ENCODE data around the gene APOC1. TPM values are rescaled to one million over a fixed set of nuclear protein-coding genes. Genes with fewer than 3 reads are reported as not detected.

The APOC1 gene
- total RNA-seq, 1 experiment from 2014 or later: 48.5 TPM

- intact Hi-C loops (cut with micrococcal nuclease; ENCODE audit: unreplicated experiment): no loop called here
- in situ Hi-C loops (cut with HindIII; ENCODE audit: low pct_unique_long_range_greater_than_20kb, low sequenced_read_pairs): no loop called here
Observed at GRCh38 chr19:44907613-44908012, 6.8 kb upstream of the APOC1 start.

GRCh38 chr19:44908074-44908835 is 6.2 kb upstream of the APOC1 start:
- Histone ChIP-seq H3K36me3 (ENCODE audit: control insufficient read depth, insufficient read depth, low read length) (no peaks in the 10 kb centered on the region), H3K27ac (ENCODE audit: low read length) (no peak overlapping the region), H3K27me3 (ENCODE audit: control insufficient read depth, insufficient read depth, low read length) (no peaks in the 10 kb centered on the region), H3K9me3 (ENCODE audit: control insufficient read depth, insufficient read depth, low read depth, low read length) (no peaks in the 10 kb centered on the region), H3K4me3 (ENCODE audit: low read depth in 2 of 2, low read length in 2 of 2) (no peak overlapping the region), H3K4me1 (ENCODE audit: control insufficient read depth, insufficient read depth, low read length) (peaks cover 13% of the 10 kb centered on the region)
- no peak for DNase-seq (ENCODE audit: low read depth, low spot score)
- TF ChIP-seq CTCF (IDR thresholded peaks at IDR 0.05): no peak
- TF ChIP-seq SIN3A (IDR thresholded peaks at IDR 0.05; ENCODE audit: borderline replicate concordance, insufficient read depth, low read depth, low read length): no peak
- TF ChIP-seq POLR2AphosphoS5 (IDR thresholded peaks at IDR 0.05; ENCODE audit: low read depth, low read length): no peak
- no peak for TF ChIP-seq REST (IDR thresholded peaks at IDR 0.05; ENCODE audit: insufficient read depth in 1 of 2, low read depth in 2 of 2, low read length in 1 of 2)
- TF ChIP-seq TCF7L2 (IDR thresholded peaks at IDR 0.05; ENCODE audit: low read depth, low read length): no peak
- ATAC-seq: no peak
- intact Hi-C loops (cut with micrococcal nuclease; ENCODE audit: unreplicated experiment) (no loop called here), in situ Hi-C loops (cut with HindIII; ENCODE audit: low pct_unique_long_range_greater_than_20kb, low sequenced_read_pairs) (no loop called here)
- no TSS peak for BruUV-seq (replicated peaks)
- CTCF ChIA-PET: interaction anchor here (0.5 kb wide), 1 partner anchor 219 kb away, joined by 15 read pairs; no protein-coding TSS in a partner anchor
- POLR2A ChIA-PET: no interaction called here

More at GRCh38 chr19:44907613-44908012, 6.8 kb upstream of the APOC1 start:
- BruUV-seq (replicated peaks): no TSS peak
- ATAC-seq: no peak
- no peak for TF ChIP-seq TCF7L2 (IDR thresholded peaks at IDR 0.05; ENCODE audit: low read depth, low read length)
- no peak for TF ChIP-seq SIN3A (IDR thresholded peaks at IDR 0.05; ENCODE audit: borderline replicate concordance, insufficient read depth, low read depth, low read length)
- TF ChIP-seq CTCF (IDR thresholded peaks at IDR 0.05): no peak
- no peak for TF ChIP-seq POLR2AphosphoS5 (IDR thresholded peaks at IDR 0.05; ENCODE audit: low read depth, low read length)
- TF ChIP-seq REST (IDR thresholded peaks at IDR 0.05; ENCODE audit: insufficient read depth in 1 of 2, low read depth in 2 of 2, low read length in 1 of 2): no peak
- no peak overlapping the region for H3K27ac ChIP-seq (ENCODE audit: low read length)
- H3K4me1 ChIP-seq (ENCODE audit: control insufficient read depth, insufficient read depth, low read length): peaks cover 13% of the 10 kb centered on the region
- H3K27me3 ChIP-seq (ENCODE audit: control insufficient read depth, insufficient read depth, low read length): no peaks in the 10 kb centered on the region
- H3K36me3 ChIP-seq (ENCODE audit: control insufficient read depth, insufficient read depth, low read length): no peaks in the 10 kb centered on the region
- ChIA-PET POLR2A (no interaction called here), CTCF (interaction anchor here (0.5 kb wide), 1 partner anchor 218 kb away, joined by 15 read pairs; no protein-coding TSS in a partner anchor)
- no peaks in the 10 kb centered on the region for H3K9me3 ChIP-seq (ENCODE audit: control insufficient read depth, insufficient read depth, low read depth, low read length)
- no peak overlapping the region for H3K4me3 ChIP-seq (ENCODE audit: low read depth in 2 of 2, low read length in 2 of 2)
- DNase-seq (ENCODE audit: low read depth, low spot score): no peak

Data from Panc1 (cell line).